ENCODE data around the gene WDR46. TPM values are rescaled to one million over a fixed set of nuclear protein-coding genes. Genes with fewer than 3 reads are reported as not detected.

Gene WDR46
- total and polyA plus RNA-seq, 9 donors, result 25.5 to 58.5 (median 34.8) TPM

DNA sequence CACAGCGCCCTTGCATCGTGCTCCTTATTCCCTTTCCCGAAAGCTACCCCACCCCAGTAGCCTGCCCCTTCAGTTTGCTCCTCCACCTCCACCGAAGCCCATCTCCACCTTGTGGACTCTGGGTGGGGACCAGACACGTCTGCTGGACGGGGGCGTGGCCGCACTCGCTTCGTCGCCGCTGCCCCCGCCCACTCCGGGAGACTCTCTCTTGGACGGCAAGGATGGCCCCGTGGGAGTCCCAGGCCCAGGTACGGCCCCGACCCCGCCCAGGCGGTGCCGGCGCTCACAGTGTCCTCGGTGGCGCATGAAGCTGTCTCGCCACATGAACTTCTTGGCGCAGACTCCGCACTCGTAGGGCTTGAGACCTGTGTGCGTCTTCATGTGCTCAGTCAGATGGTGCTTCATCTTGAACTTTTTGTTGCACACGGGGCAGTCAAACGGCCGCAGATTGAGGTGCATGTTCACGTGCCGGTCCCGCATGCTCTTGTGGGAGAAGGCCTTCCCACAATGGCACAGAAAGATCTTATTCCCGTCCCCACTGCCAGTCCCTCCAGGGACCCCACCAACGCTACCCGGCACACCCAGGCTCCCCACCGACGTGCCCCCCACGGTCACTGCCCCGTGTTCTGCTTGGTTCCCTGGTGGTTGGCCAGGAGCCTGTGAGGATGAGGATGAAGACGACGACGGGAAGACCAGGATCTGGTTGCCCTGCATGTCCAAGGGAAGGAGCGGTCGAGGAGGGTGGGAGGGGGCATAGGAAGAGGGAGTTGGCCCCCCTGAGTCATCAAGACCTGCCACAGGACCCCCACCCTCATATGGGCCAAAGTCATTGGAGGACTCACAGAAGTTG lies 26.1 kb upstream of the WDR46 start:
- peak; percentile 58 to 76 (median 72) for DNase-seq
- H3K27ac ChIP-seq, result peak overlapping the region; percentile 59 to 93
- peaks cover 8% of the 10 kb centered on the region for H3K4me1 ChIP-seq (ENCODE audit: insufficient read depth)
- intact Hi-C loops (cut with DNase I), result loop anchor here in 2 of 4 donors (5.0 to 10.0 kb wide), 3 partner anchors 43 to 110 kb away; partner anchors contain the start of genes CUTA (in 1 of the 2), PHF1 (in 1 of the 2), RPS18 (in 1 of the 2) and SYNGAP1 (in 1 of the 2)
- no peaks in the 10 kb centered on the region for H3K27me3 ChIP-seq
- TF ChIP-seq POLR2A (IDR thresholded peaks at IDR 0.05), result no peak
- no peaks in the 10 kb centered on the region for H3K36me3 ChIP-seq
- no peaks in the 10 kb centered on the region for H3K9me3 ChIP-seq
- peak overlapping the region; percentile 64 for H3K4me3 ChIP-seq
- WGBS, 3 donors, result 29 to 36% (median 35%) methylated on average over 46 to 47 of the region's 47 CpGs

DNA sequence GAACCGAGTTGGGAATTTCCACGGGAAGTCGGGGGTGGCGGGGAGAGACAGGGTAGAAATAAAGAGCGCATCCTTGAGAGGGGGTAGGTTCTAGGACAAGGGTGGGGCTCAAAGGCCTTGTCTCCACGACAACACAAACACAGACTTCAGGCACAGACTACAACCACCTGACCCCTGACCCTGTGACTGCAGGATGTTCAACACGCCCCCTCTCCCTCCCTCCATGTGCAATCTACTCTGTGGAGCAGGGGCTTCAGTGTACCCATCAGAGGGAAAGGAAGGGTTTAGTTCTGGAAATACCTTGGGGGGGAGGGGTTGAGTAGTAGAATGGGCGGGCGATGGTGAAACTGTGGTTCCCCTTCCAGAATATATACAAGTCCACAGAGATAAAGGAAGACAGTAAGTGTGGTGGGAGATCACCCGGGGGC lies 25.5 kb upstream of the WDR46 start:
- peak overlapping the region; percentile 93 to 96 for H3K27ac ChIP-seq
- peak overlapping the region; percentile 64 for H3K4me3 ChIP-seq
- no peaks in the 10 kb centered on the region for H3K36me3 ChIP-seq
- no peaks in the 10 kb centered on the region for H3K9me3 ChIP-seq
- DNase-seq, result peak in 4 of 5 donors; percentile 67 to 85 (median 68)
- intact Hi-C loops (cut with DNase I), result loop anchor here in 2 of 4 donors (10.0 kb wide), 2 partner anchors 100 to 110 kb away; partner anchors contain the start of genes CUTA (in 1 of the 2), PHF1 (in 1 of the 2) and SYNGAP1 (in 1 of the 2)
- WGBS, 3 donors, result 0 to 1% (median 1%) methylated on average over 10 of the region's 10 CpGs
- no peaks in the 10 kb centered on the region for H3K27me3 ChIP-seq
- TF ChIP-seq CTCF (IDR thresholded peaks at IDR 0.05) (no peak), POLR2A (IDR thresholded peaks at IDR 0.05) (peak; percentile 34)
- H3K4me1 ChIP-seq (ENCODE audit: insufficient read depth), result peaks cover 8% of the 10 kb centered on the region

DNA sequence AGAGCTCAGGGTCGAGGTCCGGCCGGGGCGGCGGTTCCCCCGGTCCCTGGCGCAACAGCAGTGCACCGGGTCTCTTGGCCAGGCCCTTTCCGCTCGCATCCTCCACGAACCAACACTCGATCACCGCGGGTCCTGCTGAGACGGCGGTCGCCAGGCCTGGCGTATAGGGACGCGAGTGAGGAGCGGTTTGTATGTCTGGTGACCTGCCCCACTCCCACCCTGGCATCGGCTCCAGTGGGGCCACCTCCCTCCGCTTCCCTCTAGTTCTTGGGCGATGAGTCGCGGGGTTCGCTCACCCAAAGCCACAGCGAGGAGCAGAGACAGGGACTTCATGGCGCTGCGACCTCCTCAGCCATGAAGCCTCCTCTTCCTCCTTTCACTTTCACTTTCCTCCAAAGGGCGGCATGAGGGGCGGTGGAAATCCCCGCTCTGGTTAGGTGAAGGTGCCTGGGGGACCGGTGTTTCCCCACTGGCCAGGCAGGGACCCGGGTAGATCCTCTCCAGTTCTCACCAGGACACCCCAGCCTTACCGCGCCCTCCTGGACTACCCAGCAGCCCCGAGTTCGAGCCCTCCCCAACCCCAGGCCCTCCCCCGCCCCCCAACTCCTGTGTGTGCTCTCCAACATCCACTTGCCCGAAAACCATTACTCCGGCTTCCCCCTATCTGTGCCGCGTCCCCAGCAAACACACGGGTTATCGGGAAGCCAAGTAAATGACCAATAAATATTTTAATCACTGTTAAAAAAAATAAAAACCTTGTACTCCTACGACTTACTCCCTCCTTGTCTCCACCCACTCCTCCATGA lies 24.9 kb upstream of the WDR46 start, which contains the start of gene TAPBP:
Gene TAPBP, minus strand, starts transcription at position 370 of the 806 bp plus-strand sequence. Its CDS starts 37 bp downstream, at position 333.
- no peak for TF ChIP-seq CTCF (IDR thresholded peaks at IDR 0.05)
- TF ChIP-seq POLR2A (IDR thresholded peaks at IDR 0.05), result peak; percentile 40
- TF ChIP-seq EP300 (IDR thresholded peaks at IDR 0.05), result no peak
- 0% methylated on average over 47 of the region's 47 CpGs for WGBS, 3 donors
- intact Hi-C loops (cut with DNase I), result loop anchor here in 2 of 4 donors (10.0 kb wide), 2 partner anchors 101 to 111 kb away; partner anchors contain the start of genes CUTA (in 1 of the 2), PHF1 (in 1 of the 2) and SYNGAP1 (in 1 of the 2)
- Histone ChIP-seq H3K9me3 (no peaks in the 10 kb centered on the region), H3K4me1 (ENCODE audit: insufficient read depth) (peaks cover 8% of the 10 kb centered on the region), H3K36me3 (no peaks in the 10 kb centered on the region), H3K27ac (peak within 1 kb of the TSS; percentile 93 to 96), H3K27me3 (no peaks in the 10 kb centered on the region), H3K4me3 (peak within 1 kb of the TSS; percentile 64)
- peak in 4 of 5 donors; percentile 55 to 73 (median 70) for DNase-seq

DNA sequence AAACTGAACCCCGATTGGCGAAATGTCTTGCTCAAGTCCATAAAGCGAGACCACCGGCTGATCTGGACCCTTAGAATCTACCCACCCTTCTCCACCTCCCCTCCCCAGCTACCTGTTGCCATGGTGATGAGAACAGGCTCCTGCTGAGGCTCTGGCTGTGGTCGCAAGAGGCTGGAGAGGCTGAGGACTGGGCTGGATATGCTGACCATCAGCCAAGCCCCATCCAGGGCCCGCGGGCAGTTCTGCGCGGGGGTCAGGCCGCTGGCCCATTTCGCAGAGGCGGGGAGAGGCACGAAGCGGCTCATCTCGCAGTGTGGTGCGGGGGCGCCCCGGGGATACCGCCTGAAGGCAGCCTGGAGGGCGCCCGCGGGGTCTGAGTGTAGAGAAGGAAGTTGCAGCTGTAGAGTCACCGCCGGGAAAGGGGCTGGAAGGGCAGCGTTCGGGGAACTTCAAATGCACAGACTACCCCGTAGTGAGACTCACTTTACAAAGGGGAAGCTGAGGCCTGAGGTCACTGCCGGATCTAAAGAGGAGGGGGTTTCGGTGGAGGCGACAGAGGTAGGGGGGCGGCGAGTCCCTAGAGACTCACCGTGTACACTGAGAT lies 24.2 kb upstream of the WDR46 start:
- WGBS, 3 donors, result 1% methylated on average over 27 to 33 of the region's 33 CpGs
- H3K4me1 ChIP-seq (ENCODE audit: insufficient read depth), result peaks cover 8% of the 10 kb centered on the region
- no peaks in the 10 kb centered on the region for H3K9me3 ChIP-seq
- peak overlapping the region; percentile 64 for H3K4me3 ChIP-seq
- TF ChIP-seq POLR2A (IDR thresholded peaks at IDR 0.05), result no peak
- no peak for TF ChIP-seq CTCF (IDR thresholded peaks at IDR 0.05)
- no peak for TF ChIP-seq EP300 (IDR thresholded peaks at IDR 0.05)
- H3K27ac ChIP-seq, result peak overlapping the region; percentile 93 to 96
- no peaks in the 10 kb centered on the region for H3K36me3 ChIP-seq
- DNase-seq, result peak in 4 of 5 donors; percentile 40 to 70 (median 60)
- intact Hi-C loops (cut with DNase I), result loop anchor here in 2 of 4 donors (10.0 kb wide), 2 partner anchors 102 to 112 kb away; partner anchors contain the start of genes CUTA (in 1 of the 2), PHF1 (in 1 of the 2) and SYNGAP1 (in 1 of the 2)
- no peaks in the 10 kb centered on the region for H3K27me3 ChIP-seq

Data from ovary (tissue), 9 donors.